Adrenal gland (tissue), 5 donors: ENCODE measurements around the gene PHB1.

Source experiments
- CTCF ChIP-seq, 6 experiments: fragments of 450-650 bp in 4 of 6; fragments of 200-600 bp in 2 of 6; sonication (generic) in 1 of 6; IDR thresholded peaks; 1 replicate in 5 of 6; 2 replicates in 1 of 6; pipeline versions ENCODE4 v1.5.1 to v1.8.0; 2016 to 2021; ENCODE audit warnings: antibody characterized with exemption in 6 of 6, mild to moderate bottlenecking in 2 of 6, moderate library complexity in 1 of 6
- POLR2A ChIP-seq, 2 donors: fragments of 450-650 bp; IDR thresholded peaks; one replicate each; pipeline ENCODE4 v1.6.1; 2017; ENCODE audit warnings: antibody characterized with exemption in 2 of 2, mild to moderate bottlenecking in 2 of 2, moderate library complexity in 1 of 2
- donor health status: DM: no; HTN: no; CAD: no.

- TF ChIP-seq POLR2A (IDR thresholded peaks at IDR 0.05) (no peak), CTCF (IDR thresholded peaks at IDR 0.05) (no peak)
These were observed 49.4 kb upstream of the PHB1 start for GRCh38 chr17:49464049-49464448.
